SU-DHL-6 (cell line): ENCODE data around the gene KIF11.

Experiments
- H2AFZ ChIP-seq: fragments of 200-600 bp; sonication (generic); 2 replicates; pipeline ENCODE4 v1.6.1; 2014; ENCODE audit warnings: low read depth, mild to moderate bottlenecking, moderate library complexity, mixed read lengths, antibody characterized with exemption, low read length; ENCODE audit not compliant: severe bottlenecking
- H3F3A ChIP-seq: fragments of 200-600 bp; shearing (Covaris generic); 2 replicates; pipeline ENCODE4 v1.6.0; 2016; ENCODE audit warnings: antibody characterized with exemption, mild to moderate bottlenecking; ENCODE audit not compliant: insufficient read depth
- H3K27ac ChIP-seq: fragments of 200-600 bp; sonication (generic); 2 replicates; pipeline ENCODE4 v1.5.1; 2016; ENCODE audit warnings: low read depth, mild to moderate bottlenecking, low read length, moderate library complexity, mixed read lengths
- H3K27me3 ChIP-seq: fragments of 200-600 bp; sonication (generic), shearing (Covaris generic); 2 replicates; pipeline ENCODE4 v1.6.0; 2014; ENCODE audit warnings: mild to moderate bottlenecking, low read length
- H3K36me3 ChIP-seq: fragments of 200-600 bp; sonication (generic); 2 replicates; pipeline ENCODE4 v1.6.1; 2014; ENCODE audit warnings: mild to moderate bottlenecking, low read length, mixed read lengths
- H3K4me2 ChIP-seq: fragments of 300-600, 200-600 bp; shearing (Covaris generic), sonication (generic); 2 replicates; pipeline ENCODE4 v1.6.0; 2014; ENCODE audit warnings: low read length, low read depth, mild to moderate bottlenecking; ENCODE audit not compliant: poor library complexity, severe bottlenecking
- H3K4me3 ChIP-seq: fragments of 200-600 bp; sonication (generic); 2 replicates; pipeline ENCODE4 v1.5.1; 2014; ENCODE audit warnings: antibody characterized with exemption, low read length, mild to moderate bottlenecking, mixed read lengths; ENCODE audit not compliant: insufficient read depth, poor library complexity, severe bottlenecking
- H3K79me2 ChIP-seq: fragments of 200-600 bp; sonication (generic); 2 replicates; pipeline ENCODE4 v1.6.1; 2014; ENCODE audit warnings: mild to moderate bottlenecking, low read length, moderate library complexity; ENCODE audit not compliant: insufficient read depth
- H3K9ac ChIP-seq: fragments of 200-600 bp; sonication (generic); 2 replicates; pipeline ENCODE4 v1.7.0; 2014; ENCODE audit warnings: mild to moderate bottlenecking, low read length
- H3K9me2 ChIP-seq: fragments of 200-600 bp; sonication (generic); replicated peaks from 2 replicates; pipeline ENCODE4 v1.6.1; 2014; ENCODE audit warnings: low read length; ENCODE audit not compliant: insufficient read depth
- H3K9me3 ChIP-seq: fragments of 200-600 bp; sonication (generic); 2 replicates; pipeline ENCODE4 v1.6.1; 2014; ENCODE audit warnings: low read length, mixed read lengths; ENCODE audit not compliant: insufficient read depth
- H4K20me1 ChIP-seq: fragments of 200-600 bp; sonication (generic); 2 replicates; pipeline ENCODE4 v1.6.1; 2014; ENCODE audit warnings: low read depth, mild to moderate bottlenecking, antibody characterized with exemption, low read length, moderate library complexity, mixed read lengths
- CTCF ChIP-seq: fragments of 200-600 bp; sonication (generic); IDR thresholded peaks from one replicate; pipeline ENCODE4 v1.5.1; 2017; ENCODE audit warnings: antibody characterized with exemption, mild to moderate bottlenecking, low read length, moderate library complexity; ENCODE audit not compliant: insufficient read depth, poor library complexity, severe bottlenecking
- EZH2phosphoT487 ChIP-seq: fragments of 200-600 bp; sonication (generic), shearing (Covaris generic); conservative IDR thresholded peaks from 2 replicates; pipeline ENCODE4 v1.6.1; 2018; ENCODE audit warnings: mild to moderate bottlenecking, antibody characterized with exemption, low read length, moderate library complexity, mixed read lengths

Gene KIF11

DNA sequence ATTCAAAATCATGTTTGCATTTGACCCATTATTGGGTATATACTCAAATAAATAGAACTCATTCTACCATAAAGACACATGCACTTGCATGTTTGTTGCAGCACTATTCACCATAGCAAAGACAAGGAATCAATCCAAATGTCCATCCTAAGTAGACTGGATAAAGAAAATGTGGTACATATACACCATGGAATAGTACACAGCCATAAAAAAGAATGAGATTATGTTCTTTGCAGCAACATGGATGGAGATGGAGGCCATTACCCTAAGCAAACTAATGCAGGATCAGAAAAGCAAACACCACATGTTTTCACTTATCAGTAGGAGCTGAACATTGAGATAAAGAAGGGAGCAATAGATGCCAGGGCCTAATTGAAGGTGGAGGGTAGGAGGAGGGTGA, 84.8 kb downstream of the KIF11 start:
- no peaks in the 10 kb centered on the region for H3K27me3 ChIP-seq
- H3K9me2 ChIP-seq = no peaks in the 10 kb centered on the region
- TF ChIP-seq EZH2phosphoT487 (no peak), CTCF (no peak)
- H3K4me3 ChIP-seq = no peak overlapping the region
- H3K9me3 ChIP-seq = no peaks in the 10 kb centered on the region
- H3K4me2 ChIP-seq = no peak overlapping the region
- no peak overlapping the region for H3K9ac ChIP-seq
- no peaks in the 10 kb centered on the region for H3K79me2 ChIP-seq
- H3K36me3 ChIP-seq = no peaks in the 10 kb centered on the region
- no peaks in the 10 kb centered on the region for H3F3A ChIP-seq
- H3K27ac ChIP-seq = no peak overlapping the region
- no peak overlapping the region for H2AFZ ChIP-seq
- H4K20me1 ChIP-seq = no peaks in the 10 kb centered on the region

- Histone ChIP-seq H4K20me1 (no peaks in the 10 kb centered on the region), H3K4me3 (no peak overlapping the region), H3K27me3 (no peaks in the 10 kb centered on the region)
Observed at GRCh38 chr10:92678206-92678605, 85.3 kb downstream of the KIF11 start.

DNA sequence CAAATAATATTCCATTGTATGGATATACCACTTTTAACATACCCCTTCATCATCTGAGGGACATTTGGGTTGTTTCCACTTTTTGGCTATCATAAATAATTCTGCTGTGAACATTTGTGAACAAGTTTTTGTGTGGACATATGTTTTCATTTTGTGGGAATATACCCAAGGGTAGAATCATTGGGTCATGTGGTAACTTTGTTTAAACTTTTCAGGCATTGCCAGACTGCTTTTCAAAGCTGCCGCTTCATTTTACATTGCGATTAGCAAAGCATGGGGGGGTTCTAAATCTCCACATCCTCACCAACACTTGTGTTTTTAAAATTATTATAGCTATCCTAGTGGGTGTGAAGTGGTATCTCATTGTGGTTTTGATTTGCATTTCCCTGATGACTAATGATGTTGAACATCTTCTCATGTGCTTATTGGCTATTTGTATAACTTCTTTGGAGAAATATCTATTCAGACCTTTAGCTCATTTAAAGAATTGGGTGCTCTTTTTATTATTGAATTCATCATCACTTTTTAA, 88.4 kb downstream of the KIF11 start:
- Histone ChIP-seq H4K20me1 (no peaks in the 10 kb centered on the region), H3K9me3 (no peaks in the 10 kb centered on the region), H3K36me3 (no peaks in the 10 kb centered on the region), H3K9ac (no peak overlapping the region), H3F3A (0 out of 2 replicates have a peak, but pooled peaks cover 3% of the 10 kb centered on the region), H3K4me3 (no peak overlapping the region), H3K4me2 (no peak overlapping the region), H3K27ac (no peak overlapping the region), H3K27me3 (no peaks in the 10 kb centered on the region), H3K79me2 (no peaks in the 10 kb centered on the region), H3K9me2 (no peaks in the 10 kb centered on the region), H2AFZ (no peak overlapping the region)
- TF ChIP-seq EZH2phosphoT487 = no peak
- TF ChIP-seq CTCF = no peak

More at GRCh38 chr10:92678206-92678605, 85.3 kb downstream of the KIF11 start:
- no peaks in the 10 kb centered on the region for H3F3A ChIP-seq
- no peaks in the 10 kb centered on the region for H3K9me2 ChIP-seq
- no peak for TF ChIP-seq EZH2phosphoT487
- no peak for TF ChIP-seq CTCF
- no peak overlapping the region for H2AFZ ChIP-seq
- no peak overlapping the region for H3K27ac ChIP-seq
- no peak overlapping the region for H3K4me2 ChIP-seq
- no peaks in the 10 kb centered on the region for H3K79me2 ChIP-seq
- no peaks in the 10 kb centered on the region for H3K9me3 ChIP-seq
- H3K9ac ChIP-seq = no peak overlapping the region
- H3K36me3 ChIP-seq = no peaks in the 10 kb centered on the region
